Adipose tissue (tissue), 3 donors: ENCODE results near the gene ADD2. TPM values are rescaled to one million over a fixed set of nuclear protein-coding genes. Genes with fewer than 3 reads are reported as not detected.

Experiments used
- H3K27ac ChIP-seq: one replicate; pipeline ENCODE4 v1.5.1; 2013; ENCODE audit warnings: low read depth, low read length
- WGBS, 3 donors: extraction: QIAGEN DNeasy Blood & Tissue Kit; methylation state at CpG; one replicate each; pipeline ENCODE4 v1.1.7; 2013; 5-methylcytosine and 5-hydroxymethylcytosine counted together
- polyA plus RNA-seq, 3 donors: library from polyadenylated mRNA; stranded (reverse); fragments of 200-250 nt; gene quantifications; one replicate each; pipeline ENCODE4 v1.2.3, GENCODE V29; 2013
- donor health status: healthy with polysubstance abuse.
- donor health status: Bipolar disorder and iron deficiency.
- donor health status: healthy.

The ADD2 gene
- polyA plus RNA-seq, 3 donors, result 0.97 to 1.1 (median 1.0) TPM

- 51 to 61% (median 53%) methylated on average over 7 of the region's 7 CpGs for WGBS, 3 donors
- H3K27ac ChIP-seq, result no peak overlapping the region
Observed at GRCh38 chr2:70733646-70734180, 34.3 kb downstream of the ADD2 start.

DNA sequence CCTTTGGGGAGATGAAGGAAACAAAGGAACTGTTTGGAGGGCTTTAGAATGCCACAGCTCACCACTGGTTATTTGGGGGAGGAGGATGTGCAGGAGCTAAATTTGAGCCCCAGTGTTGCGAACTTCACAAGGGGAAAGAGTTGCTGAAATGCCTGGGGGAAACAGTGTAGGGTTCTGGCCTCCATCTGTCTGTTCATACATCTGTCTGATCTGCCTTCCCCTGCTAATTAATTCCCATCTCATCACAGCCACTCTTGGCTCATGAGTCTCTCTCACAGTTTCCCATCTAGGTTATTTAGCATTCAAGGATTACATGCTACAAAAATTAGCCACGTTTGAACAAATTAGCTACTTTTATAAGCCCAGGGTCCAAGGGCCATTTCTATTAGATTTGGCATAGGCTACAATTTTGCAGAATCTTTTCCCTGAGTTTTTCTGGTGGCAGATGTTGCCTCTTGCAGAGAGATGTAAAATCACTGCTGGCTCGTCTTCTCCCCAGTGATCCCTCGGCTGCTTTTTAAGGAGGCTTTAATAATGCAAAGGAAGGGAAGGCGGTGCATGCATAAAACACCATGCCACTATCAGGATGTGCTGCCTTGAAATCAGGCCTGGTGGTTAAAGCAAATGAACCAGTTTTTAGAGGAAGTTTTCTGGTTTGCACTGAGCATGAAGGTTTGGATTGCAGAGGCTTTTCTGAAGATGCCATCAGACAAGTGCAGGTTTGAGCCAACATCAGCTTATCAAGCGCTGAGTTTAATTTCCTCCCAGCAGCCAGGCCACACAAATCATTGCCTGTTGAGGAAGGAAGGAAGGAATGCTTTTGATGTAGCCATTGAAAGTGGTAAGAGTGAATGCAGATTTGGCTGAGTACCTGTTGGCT, 35.0 kb downstream of the ADD2 start:
- H3K27ac ChIP-seq, result no peak overlapping the region
- 62 to 71% (median 66%) methylated on average over 6 of the region's 6 CpGs for WGBS, 3 donors

DNA sequence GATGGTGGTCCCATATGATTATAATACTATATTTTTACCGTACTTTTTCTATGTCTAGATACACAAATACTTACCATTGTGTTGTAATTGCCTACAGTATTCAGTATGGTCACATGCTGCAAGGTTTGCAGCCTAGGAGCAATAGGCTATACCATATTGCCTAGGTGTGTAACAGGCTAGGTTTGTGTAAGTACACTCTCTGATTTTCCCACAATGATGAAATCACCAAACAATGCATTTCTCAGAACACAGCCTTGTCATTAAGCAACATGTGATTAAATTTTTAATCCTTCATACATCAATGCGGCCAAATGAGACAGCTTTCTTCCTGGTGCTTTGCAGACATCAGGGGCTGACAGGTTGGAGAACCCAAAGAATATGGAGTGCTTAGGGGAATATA, 37.3 kb downstream of the ADD2 start:
- 70 to 94% (median 89%) methylated on average over 2 of the region's 2 CpGs for WGBS, 3 donors

GRCh38 chr2:70729647-70730046, 38.4 kb downstream of the ADD2 start:
- H3K27ac ChIP-seq, result no peak overlapping the region
- 87 to 90% (median 88%) methylated on average over 1 of the region's 1 CpG for WGBS, 3 donors

More for the DNA sequence above, 37.3 kb downstream of the ADD2 start:
- H3K27ac ChIP-seq, result no peak overlapping the region

GRCh38 chr2:70728128-70728527, 39.9 kb downstream of the ADD2 start:
- WGBS, 3 donors, result 72 to 75% (median 74%) methylated on average over 7 of the region's 7 CpGs
- no peak overlapping the region for H3K27ac ChIP-seq

DNA sequence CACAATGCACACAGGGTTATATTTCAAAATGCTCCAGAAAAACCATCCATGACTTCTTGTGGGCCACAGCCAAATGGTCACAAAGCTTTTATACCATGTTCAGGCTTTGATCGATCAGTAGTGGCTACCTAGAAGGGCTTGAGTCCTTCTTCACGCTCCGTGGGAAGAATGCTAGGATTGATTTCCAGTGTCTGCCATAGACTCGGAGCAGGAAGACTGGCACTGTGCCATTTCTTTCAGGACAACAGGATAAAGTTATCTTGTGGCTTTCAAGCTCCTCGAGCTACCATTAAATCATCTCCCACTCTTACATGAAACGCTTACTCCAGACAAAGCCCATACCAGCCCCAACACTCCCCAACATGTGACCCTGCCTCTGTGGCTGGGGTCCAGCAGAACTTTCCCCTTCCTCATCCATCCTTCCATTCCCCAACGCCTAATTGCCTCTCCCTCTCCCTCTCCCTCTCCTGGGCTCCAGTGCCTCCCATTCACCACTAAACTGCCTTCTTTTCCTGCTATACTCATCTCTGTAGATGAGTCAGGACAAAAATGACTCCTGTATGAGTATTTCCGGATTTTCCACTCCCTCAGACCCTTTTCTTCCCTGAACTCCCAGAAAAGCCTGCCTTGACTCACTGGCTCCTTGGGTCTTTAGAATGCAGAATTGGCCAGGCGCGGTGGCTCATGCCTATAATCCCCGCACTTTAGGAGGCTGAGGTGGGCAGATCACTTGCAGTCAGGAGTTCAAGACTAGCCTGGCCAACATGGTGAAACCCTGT, 40.9 kb downstream of the ADD2 start:
- WGBS, 3 donors, result 75 to 77% (median 76%) methylated on average over 11 of the region's 11 CpGs
- no peak overlapping the region for H3K27ac ChIP-seq

- WGBS, 3 donors, result 93 to 98% (median 94%) methylated on average over 3 of the region's 3 CpGs
- H3K27ac ChIP-seq, result no peak overlapping the region
Observed at GRCh38 chr2:70725505-70725904, 42.5 kb downstream of the ADD2 start.

DNA sequence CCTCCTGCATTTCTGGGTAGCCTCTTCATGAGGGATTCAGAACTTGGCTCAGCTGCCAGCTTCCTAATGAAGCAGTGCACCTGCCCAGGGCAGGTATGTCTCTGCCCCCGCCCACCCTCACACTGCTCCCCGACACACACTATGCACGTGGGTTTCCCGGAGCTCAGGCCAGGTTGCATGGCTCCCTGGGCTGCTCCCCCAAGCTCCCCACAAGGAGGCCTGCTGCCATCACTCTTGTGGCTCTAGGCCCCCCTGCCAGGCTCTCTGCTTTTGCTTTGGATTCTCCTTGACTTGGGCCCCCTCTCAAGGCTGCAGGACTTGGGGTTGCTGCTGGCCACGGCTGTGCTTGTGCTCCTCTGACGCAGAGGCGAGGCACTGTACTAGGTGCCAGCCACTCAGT, 43.6 kb downstream of the ADD2 start:
- WGBS, 3 donors, result 83 to 87% (median 86%) methylated on average over 7 of the region's 7 CpGs

GRCh38 chr2:70723286-70723885, 44.6 kb downstream of the ADD2 start:
- 75 to 90% (median 83%) methylated on average over 5 of the region's 5 CpGs for WGBS, 3 donors
- no peak overlapping the region for H3K27ac ChIP-seq

More for the DNA sequence above, 43.6 kb downstream of the ADD2 start:
- H3K27ac ChIP-seq, result no peak overlapping the region

- H3K27ac ChIP-seq, result no peak overlapping the region
- WGBS, 3 donors, result 77 to 80% (median 79%) methylated on average over 6 of the region's 6 CpGs
Observed at GRCh38 chr2:70720124-70720523, 47.9 kb downstream of the ADD2 start.

- 65 to 72% (median 70%) methylated on average over 3 of the region's 3 CpGs for WGBS, 3 donors
- no peak overlapping the region for H3K27ac ChIP-seq
Observed at GRCh38 chr2:70719231-70719630, 48.8 kb downstream of the ADD2 start.

DNA sequence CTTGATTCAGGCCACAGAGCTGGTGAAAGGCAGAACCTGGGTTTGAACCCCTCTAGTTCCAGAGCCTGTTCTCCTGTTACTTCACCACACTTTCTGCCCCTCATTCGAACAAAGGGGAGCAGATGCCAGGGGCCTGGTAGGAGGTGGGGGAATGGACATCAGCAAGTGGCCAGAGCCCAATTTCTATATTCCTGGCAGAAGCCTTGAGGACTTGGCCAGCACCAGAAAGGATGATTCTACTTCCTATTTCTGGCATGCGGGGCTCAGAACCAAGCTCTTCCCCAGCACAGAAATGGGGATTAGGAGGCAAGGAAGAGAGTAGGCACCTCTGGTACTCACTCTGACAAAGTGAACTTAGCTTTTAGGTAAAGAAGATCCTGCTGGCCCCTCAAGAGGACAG, 49.3 kb downstream of the ADD2 start:
- no peak overlapping the region for H3K27ac ChIP-seq
- 83 to 88% (median 86%) methylated on average over 2 of the region's 2 CpGs for WGBS, 3 donors

GRCh38 chr2:70718241-70718640, 49.8 kb downstream of the ADD2 start:
- H3K27ac ChIP-seq, result no peak overlapping the region
- WGBS, 3 donors, result 74 to 90% (median 87%) methylated on average over 2 of the region's 2 CpGs

DNA sequence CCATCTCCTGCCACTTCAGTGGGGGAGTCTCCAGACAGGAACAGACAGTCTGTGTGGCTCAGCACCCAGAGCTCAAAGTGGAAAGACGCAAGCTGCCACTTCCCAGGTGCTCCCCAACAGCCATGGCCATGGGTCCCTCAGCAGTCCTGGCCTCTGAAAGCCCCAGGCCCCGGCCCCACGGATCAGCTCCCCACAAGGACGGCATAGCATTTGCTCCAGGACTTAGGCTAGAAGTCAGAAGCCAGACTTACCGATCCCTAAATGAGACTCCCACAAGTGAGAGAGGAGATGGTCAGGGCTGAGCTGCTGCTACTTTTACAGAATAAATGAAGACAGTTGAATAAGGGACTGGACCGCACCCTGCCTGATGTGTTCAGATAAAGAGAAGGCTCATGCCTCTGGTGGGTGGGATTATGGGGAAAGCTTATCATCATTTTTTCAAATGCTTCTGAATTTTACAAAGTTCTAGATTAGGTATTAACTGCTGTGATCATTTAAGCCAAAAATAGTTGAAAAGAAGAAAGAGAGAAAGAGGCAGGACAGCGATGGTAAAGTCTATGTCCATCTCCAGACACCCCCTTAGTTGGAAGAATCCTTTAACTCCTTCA, 50.5 kb downstream of the ADD2 start:
- no peak overlapping the region for H3K27ac ChIP-seq
- WGBS, 3 donors, result 75 to 82% (median 80%) methylated on average over 7 of the region's 7 CpGs

DNA sequence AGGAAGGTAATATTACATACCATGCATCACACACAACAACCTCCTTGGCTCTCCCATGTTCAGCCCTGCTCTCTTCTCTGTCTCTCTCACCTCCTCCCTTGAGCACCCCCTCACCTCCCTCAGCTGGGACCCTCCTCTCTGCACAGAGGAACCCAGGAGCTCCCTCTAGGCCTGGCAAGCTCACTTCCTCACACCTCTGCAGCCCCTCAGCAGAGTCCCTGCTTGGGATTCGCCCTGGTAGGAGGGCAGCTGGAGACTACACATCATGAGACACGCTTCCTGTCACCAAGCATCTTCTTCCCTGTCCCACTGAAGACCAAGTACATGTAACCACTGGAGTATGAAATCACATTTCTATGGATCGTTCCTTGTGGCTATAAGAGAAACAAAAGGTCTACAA, 51.0 kb downstream of the ADD2 start:
- H3K27ac ChIP-seq, result no peak overlapping the region
- WGBS, 3 donors, result 91 to 92% (median 92%) methylated on average over 3 of the region's 3 CpGs

- WGBS, 3 donors, result 57 to 71% (median 71%) methylated on average over 7 of the region's 7 CpGs
- H3K27ac ChIP-seq, result no peak overlapping the region
Observed at GRCh38 chr2:70716131-70716743, 51.8 kb downstream of the ADD2 start.

GRCh38 chr2:70715071-70715985, 52.7 kb downstream of the ADD2 start:
- 75 to 90% (median 86%) methylated on average over 7 of the region's 7 CpGs for WGBS, 3 donors
- H3K27ac ChIP-seq, result no peak overlapping the region
